Activated CD4-positive, alpha-beta T cell treated with anti-CD3 and anti-CD28 coated beads, Interleukin-2, amount 50 U/mL, for 1 hour (primary cell): ENCODE measurements around the gene ZBTB47.

ENCODE experiments used
- DNase-seq: peaks from one replicate; pipeline ENCODE4 v3.0.0-alpha.2; 2020

Gene ZBTB47

DNA sequence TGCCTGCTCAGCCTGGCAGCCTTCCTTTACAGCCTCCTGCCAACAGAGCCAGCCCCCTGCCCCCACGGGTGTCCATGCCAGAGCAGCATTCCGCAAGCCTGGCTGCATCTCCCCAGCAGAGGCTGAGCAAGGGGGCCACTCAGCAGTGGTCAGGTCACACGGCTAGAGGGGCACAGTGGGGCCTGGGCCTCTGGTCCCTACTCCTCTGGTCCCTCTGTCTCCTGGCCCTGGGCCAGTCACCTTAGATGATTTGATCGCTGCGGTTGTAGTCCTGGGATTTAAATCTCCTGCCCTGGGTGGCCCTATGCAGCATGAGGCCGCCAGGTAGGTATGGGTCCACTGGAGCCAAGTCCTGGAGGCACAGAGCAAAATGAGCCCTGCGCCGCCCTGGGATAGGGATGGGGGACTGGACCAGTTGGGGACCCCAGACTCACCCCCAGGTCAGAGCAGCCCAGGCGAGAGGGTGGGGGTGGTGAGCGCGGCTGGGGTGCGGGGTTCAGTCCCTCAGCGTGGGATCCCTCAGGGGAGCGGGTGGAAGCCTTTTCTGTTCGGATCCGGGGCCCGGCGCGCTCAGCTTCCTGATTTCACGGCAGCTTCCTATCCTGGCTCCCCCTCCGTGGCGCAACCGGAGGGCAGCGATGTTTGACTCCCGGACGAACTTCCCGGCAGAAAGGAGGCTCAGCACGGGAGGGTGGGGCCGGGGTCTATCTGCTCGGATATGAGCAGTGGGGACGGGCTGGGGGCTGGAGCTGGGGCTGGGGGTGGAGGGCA, at the start of gene ZBTB47:
Gene ZBTB47, plus strand, starts transcription at position 138 of the 771 bp plus-strand sequence. CDS start 4,659 bp downstream, outside the sequence.
- DNase-seq: no peak

DNA sequence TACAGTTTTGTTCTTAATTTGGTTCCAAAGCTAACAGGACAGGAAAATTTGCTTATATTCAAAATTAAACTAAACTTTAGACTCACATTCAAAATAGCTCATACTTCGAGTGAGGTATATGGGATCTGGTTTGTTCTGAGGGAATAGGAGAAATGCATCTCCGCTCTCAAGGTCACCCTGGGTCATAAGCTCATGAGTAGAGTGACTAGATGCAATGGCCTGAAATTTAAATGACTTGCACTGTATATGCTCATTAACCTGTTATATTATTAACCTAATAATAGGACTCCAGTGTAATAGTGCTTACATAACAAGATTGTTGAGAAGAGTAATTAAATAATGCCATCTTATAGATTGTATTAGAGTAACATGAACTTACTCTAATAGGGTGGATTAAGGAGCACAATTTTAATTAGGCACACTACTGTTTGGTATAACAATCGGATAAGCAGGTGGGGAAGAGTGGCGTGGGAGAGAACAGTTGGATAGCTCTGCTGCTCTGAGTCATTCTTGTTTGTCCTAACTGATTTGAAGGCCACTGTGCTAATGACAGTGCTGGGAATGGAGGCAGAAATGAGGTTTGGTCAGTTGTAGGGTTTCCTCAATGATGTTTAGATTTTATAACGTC, 47.8 kb upstream of the ZBTB47 start:
- DNase-seq: no peak

DNA sequence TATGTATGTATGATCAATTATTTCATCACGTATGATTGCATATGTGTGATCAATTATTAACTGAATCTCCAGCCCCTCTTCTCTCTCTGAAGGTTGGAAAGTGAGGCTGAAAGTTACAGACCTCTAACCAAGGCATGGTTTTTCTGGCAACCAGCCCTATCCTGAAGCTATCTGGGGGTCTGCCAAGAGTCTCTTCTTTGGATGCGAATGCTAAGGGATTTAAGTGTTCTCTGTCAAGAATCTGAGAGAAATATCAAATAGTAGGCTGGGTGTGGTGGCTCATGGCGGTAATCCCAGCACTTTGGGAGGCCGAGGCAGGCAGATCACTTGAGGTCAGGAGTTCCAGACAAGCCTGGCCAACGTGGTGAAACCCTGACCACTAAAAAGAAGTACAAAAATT, 44.9 kb upstream of the ZBTB47 start:
- DNase-seq: no peak

DNA sequence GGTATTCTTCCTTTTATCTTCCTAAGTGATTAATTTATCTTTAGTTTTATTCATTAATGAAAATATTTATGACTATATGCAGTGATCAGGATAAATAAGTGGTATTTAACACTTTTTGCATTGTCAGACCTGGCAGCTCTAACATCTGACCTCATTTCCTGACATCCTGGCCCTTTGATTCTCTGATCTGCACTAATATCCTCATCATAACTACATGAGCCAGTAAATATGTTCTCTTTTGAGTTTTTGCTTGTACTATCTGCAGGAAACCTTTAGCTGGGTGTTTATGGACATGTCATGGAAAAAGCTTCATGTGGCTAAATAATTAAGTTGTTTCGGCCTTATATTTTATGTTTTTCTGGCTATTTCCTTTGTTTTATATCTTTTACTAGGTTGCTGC, 42.5 kb upstream of the ZBTB47 start:
- no peak for DNase-seq

DNA sequence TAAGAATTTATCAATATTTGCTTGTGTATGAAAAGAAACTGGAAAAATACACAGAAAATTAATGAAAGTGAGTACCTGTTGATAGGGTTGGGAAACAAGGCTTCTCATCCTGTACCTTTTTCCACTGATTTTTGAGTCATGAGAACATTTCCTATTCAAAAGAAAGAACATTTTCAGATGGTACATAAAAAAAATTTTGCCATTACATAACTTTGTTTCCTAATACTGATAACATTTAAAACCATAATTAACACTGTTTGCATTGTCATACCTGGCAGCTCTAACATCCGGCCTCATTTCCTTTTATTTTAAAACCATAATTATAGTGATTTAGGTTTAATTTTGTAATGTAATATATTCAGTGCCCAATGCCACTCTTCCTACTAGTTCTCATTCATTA, 41.3 kb upstream of the ZBTB47 start:
- DNase-seq: no peak

DNA sequence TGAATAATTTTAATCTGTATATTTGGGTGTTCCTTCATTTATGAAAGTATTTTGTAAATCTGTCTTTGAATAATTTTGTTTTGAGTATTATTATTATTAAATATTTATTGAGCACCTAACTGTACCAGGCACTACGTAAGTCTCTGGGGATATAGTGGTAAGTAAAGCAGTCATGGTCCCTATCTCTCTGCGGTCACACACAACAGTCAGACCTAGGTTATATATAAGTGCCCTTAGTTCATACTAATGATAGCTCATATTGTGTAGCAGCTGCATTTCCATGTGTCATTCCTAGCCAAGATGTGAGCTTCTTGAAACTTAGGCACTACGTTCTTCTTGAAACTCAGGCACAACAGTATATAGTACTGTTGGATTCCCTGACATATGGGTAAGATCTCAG, 40.6 kb upstream of the ZBTB47 start:
- DNase-seq: no peak

DNA sequence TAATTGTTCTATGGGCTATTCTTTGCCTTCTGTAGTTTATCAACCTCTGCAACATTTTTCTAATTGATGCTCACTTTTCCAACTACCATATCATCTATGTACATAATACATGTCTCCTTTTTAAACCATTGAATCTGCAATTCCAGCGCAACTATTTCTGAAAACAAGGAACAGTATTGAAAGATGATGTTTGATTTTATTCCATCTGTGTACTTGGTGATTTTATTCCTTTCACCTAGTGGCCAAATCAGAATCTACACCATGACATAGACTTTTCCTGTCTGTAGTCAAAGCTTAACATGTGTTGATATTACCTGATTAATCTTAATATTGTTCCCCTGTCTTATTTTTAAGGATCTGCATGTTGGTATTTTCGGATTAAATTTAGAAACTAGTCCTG, 40.0 kb upstream of the ZBTB47 start:
- DNase-seq: no peak

DNA sequence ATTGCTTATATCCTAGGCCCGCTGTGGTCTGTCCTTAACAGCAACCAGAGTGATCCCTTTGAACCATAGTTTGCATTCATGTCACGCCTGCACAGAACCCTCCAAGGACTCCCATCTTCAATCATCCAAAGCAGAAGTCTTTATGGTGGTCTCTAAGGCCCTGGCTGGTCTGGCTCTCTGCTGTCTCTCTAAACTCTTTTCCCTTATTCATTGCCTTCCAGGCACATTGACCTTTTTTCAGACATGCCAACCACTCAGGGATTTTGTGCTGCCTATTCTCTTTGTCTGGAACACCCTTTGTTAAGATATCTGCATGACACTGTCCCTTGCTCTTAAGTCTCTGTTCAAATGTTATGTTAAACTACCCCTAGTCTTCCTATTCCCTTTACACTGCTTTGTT, 21.9 kb upstream of the ZBTB47 start:
- DNase-seq: no peak

DNA sequence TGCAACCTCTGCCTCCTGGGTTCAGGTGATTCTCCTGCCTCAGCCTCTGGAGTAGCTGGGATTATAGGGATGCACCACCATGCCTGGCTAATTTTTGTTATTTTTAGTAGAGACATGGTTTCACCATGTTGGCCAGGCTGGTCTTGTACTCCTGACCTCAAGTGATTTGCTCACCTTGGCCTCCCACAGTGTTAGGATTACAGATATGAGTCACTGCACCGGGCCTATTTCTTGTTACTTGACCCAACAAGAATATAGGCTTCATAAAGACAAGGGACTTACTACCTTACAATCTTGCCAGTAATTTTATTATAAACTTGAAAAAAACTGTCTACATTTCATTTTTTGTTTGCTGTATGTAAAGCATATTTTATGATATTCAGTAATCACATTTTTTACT, 21.4 kb upstream of the ZBTB47 start:
- DNase-seq: no peak

DNA sequence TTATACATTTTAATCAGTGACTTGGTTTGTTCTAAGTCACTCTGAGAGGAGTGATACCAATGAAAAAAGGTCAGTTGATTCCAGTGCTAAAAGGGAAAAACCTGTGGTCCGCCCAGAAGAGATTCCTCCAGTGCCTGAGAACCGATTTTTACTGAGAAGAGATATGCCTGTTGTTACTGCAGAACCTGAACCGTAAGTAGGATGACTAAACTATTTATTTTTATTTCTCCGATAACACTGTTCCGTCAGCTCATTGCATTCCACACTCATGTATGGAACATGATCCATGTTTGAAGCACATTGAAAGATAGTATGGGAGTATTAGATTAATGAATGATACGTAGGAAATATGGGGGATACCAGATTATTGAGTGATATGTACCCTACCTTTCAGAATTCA, 20.0 kb upstream of the ZBTB47 start:
- DNase-seq: no peak

DNA sequence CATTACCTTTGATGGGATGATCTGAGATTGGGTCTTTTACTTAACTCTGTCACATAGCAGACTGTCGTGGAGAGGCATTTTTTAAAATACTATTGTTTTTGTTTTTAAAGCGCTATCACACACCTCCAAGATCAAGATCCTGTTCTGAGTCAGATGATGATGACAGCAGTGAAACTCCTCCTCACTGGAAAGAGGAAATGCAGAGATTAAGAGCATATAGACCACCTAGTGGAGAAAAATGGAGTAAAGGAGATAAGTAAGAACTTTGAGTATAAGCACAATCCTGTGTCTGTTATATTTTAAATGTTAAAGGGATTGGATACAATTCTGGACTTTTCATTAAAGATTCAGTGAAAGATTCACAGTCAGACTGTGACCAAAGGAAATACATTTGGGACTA, 18.4 kb upstream of the ZBTB47 start:
- DNase-seq: no peak

DNA sequence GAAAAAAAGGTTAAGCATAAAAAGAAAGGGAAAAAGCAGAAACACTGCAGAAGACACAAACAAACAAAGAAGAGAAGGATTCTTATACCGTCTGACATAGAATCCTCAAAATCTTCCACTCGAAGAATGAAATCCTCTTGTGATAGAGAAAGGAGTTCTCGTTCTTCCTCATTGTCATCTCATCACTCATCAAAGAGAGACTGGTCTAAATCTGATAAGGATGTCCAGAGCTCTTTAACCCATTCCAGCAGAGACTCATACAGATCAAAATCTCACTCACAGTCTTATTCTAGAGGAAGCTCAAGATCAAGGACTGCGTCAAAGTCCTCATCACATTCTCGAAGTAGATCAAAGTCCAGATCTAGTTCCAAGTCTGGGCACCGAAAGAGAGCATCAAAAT, 16.5 kb upstream of the ZBTB47 start:
- DNase-seq: no peak

DNA sequence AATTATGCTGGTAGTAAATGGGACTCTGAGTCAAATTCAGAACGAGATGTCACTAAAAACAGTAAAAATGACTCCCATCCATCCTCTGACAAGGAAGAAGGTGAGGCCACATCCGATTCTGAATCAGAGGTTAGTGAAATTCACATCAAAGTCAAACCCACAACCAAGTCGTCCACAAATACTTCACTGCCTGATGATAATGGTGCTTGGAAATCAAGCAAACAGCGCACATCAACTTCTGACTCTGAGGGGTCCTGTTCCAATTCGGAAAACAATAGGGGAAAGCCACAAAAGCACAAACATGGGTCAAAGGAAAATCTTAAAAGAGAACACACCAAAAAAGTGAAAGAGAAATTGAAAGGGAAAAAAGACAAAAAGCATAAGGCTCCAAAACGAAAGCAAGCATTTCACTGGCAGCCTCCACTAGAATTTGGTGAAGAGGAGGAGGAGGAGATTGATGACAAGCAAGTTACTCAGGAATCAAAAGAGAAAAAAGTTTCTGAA, 15.1 kb upstream of the ZBTB47 start:
- DNase-seq: no peak

DNA sequence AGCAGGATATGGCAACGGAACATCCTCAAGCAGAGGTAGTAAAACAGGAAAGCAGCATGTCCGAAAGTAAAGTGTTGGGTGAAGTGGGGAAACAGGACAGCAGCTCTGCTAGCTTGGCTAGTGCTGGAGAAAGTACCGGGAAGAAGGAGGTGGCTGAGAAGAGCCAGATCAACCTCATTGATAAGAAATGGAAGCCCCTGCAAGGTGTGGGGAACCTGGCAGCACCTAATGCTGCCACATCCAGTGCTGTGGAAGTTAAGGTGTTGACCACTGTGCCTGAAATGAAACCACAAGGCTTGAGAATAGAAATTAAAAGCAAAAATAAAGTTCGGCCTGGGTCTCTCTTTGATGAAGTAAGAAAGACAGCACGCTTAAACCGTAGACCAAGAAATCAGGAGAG, 14.3 kb upstream of the ZBTB47 start:
- no peak for DNase-seq

DNA sequence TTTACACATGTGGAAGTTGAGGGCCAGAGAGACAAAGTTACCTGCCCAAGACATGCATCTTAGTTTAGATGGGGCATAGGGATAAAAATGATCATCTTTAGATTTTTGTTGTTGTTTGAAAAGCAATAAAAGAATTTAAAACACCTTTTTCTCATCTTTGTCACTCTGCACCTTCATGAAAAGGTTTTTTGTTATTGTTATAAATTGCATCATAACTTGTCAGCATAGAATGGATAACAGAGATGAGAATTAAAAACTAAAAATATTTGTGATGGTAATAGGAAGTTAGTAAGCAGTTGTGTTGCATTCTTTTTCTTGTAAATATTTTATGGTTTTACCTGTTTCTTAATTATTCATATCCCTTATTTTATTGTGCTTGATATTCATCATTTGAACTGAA, 13.4 kb upstream of the ZBTB47 start:
- DNase-seq: no peak

DNA sequence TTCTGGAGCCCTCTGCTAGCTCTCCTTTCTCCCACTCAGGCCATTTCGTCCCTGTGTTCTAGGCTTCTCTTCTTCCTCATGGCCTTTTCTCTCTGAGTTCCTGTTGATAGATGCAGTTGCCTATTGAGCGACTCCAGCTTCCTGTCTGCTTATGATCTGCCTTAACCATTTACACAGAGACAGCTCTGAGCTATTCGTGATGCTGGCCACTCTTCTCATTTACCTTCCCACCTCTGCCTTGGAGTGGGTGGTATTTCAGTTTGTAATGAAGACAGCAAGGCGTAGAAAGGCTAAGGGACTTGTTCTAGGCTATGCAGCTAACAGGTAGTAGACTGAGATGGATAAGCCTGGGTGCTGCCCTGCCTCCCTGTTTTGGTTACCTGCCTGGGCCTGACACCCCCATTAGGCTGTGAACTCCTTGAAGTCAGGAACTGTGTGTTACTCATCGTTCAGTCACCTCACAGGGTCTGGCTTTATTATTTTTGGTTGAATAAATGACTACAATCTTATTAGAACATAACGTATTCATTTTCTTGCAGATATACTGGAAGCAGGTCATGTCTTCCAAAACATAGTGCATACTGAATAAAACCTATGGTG, 12.6 kb upstream of the ZBTB47 start:
- DNase-seq: no peak

DNA sequence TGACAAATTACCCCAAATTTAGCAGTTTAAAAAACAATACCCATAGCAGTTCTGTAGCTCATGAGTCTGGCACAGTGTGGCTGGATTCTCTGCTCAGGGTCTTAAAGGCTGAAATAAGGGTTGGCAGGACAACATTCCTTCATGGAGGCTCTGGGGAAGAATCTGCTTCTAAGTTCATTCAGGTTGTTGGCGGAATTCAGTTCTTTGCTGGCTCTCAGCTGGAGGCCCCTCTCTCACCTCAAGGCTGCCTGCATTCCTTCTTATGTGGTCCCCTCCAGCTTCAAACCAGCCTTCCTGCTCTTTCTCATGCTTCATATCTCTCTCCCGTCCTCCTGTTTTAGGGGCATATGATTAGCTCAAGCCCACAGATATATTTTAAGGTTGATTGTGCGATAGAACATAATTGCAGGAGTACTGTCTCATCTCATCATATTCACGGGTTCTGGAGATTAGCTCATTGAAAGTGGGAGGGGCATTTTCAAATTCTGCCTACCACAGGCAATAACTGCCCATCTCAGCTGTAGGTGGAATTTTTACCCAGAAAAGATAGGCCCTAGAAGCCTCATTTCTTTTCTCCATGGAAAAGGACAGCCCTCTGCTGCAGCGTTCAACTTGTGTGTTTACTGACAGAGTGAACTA, 5.6 kb upstream of the ZBTB47 start:
- no peak for DNase-seq

DNA sequence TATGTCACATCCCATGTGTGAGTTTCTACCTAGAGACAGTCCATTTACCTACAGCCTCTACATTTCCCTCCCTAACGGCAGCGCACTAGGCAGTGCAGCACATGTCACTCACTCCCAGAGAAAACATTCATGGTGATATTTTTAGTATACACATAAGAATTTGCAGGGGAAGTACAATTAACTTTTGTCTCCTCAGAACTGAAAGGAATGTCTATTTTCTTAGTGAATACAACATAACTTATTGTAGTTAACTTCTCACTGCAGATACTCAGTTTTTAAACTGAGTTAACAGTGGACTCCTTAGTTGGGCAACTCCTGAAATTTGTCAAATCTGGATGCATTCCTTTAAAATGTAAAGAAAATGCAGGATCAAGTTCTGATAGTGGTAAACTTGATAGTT, 4.5 kb upstream of the ZBTB47 start:
- no peak for DNase-seq

DNA sequence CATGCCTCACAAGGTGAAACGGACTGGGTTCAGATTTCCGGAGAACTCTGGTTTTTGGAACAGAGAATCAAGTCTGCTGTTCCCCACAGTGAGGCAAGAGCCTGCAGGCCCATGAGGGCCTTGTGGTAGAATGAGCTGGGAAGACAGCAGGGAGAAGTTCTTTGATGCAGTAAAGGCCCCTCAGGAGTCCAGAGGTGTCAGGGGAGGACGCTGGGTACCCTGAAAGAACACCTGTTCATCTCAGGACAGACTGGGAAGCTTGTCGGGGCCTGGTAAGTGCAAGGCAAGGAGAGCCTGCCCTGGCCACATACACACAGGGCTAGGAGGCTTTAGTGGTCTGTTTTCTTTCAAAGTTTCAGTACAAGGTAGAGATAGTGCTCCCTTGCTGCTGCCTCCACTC, 3.7 kb upstream of the ZBTB47 start:
- no peak for DNase-seq

DNA sequence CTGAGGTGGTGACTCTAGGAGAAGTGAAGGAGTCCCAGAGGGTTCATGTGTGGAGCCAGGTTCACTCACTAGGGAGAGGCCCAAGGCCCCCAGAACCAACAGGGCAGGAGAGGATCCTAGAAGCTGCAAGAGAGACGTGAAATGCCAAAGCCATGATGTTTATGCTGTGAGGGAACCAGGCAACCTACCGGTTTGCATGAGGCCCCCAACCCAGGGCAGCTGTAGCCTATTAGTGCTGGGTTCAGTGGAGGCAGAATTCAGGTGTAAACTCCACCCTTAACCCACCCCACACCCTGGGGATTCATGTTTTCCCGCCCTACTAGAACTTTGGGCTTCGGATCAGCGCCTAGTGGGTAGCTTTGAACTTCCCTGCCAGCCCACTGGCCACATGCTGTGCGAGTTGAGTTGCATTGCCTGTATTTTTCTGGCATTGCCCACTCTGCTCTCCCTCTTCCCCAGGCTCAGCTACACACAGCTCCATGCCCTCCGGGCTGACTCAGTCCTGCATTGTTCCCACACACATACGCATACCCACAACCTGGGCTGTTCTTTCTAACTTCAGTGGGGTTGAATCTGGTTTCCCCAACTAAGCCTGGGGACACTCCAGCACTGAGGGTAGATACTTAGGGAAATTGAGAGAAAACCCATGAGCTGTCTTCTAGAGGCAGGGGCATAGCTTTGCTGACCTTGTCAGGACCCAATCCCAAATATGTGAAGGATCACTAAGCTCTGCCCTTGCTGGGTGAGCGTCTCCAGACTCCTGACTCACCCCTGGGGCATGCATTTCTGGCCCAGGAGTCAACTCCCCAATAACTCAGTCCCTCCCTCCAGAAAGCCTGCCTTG, 2.0 kb upstream of the ZBTB47 start:
- no peak for DNase-seq

DNA sequence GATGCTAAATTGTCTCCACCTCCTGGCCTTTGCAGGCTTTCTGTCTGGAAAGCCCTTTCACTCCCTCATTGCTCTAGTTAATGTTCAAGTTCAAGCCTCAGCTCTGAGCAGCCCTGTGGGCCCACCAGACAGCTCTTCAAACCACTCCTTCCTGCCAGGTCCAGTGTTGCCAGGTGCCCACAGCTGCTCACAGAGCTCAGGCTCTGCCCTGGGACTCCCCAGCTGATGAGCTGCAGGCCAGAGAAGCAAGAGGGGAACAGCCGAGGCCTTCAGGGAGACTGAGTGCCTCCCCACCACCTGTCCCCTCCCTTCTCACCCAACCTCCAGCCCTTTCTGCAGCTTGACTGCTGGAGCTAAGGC, 1.3 kb upstream of the ZBTB47 start:
- no peak for DNase-seq

DNA sequence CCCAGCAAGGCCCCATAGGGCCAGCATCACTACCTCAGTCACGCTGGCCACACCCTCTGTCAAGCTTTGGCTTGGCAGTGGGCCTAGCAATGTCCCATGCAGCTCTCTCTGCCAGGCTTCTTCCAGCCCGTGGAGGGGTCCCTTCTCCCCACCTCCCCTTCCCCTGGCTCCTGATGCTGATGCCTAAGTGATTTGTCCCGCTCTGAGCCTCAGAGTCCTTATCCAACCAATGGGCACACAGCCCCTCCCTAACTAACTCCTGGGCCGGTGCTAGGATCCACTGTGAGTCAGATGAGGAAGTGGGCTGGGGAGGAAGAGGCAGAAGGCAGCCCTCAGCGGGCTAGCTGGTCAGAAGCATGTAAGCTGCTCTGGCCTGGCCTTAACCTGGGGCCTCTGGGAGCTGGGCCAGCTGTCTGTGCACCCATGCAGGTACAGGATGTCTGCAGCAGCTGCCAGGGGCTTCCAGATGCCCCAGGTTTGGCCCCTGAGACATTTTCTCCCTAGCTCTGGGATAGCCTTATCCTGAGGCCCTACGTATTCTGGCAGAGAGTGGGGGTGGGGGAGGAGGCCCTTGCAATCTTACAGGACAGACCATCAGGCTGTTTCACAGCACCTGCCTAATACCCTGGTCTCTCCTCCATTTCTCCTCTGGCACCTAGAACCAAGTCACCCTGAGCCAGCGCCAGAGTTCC, 740 bp upstream of the ZBTB47 start:
- DNase-seq: no peak

DNA sequence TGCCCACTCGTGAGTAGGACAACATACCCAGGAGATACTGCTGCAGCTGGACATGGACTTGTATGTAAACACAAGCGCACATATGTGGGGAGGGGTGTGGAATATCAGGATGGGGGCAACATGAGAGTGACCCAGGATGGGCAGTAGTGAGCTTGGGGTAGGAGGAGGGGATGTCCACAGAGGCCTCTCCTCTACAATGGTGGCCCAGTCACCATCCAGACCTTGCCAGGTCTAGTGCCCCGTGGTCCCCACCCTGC, 266 bp upstream of the ZBTB47 start:
- DNase-seq: no peak
